G401.6 (cell line): ENCODE data around the gene TEKTIP1.

Source experiments
- FAIRE-seq: peaks from 2 replicates; lab custom pipeline; 2012; peaks lifted over from hg19 to GRCh38; lab: Jason Lieb, UNC

Gene TEKTIP1

GRCh38 chr19:3538258-3538929, 580 bp upstream of the TEKTIP1 start:
- FAIRE-seq: no peak

DNA sequence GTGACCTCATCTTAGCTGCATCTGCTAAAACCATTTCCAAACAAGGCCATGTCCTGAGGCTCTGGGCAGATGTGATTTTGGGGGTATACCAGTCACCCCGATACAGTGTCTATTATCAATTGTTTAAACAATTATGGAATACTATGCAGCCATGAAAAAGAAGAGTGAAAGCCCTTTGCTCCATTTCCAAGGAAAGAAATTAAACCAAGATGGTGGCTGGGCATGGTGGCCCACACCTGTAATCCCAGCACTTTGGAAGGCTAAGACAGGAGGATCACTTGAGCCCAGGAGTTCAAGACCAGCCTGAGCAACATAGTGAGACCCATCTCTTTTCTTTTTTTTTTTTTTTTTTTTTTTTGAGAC, 763 bp downstream of the TEKTIP1 start:
- no peak for FAIRE-seq

DNA sequence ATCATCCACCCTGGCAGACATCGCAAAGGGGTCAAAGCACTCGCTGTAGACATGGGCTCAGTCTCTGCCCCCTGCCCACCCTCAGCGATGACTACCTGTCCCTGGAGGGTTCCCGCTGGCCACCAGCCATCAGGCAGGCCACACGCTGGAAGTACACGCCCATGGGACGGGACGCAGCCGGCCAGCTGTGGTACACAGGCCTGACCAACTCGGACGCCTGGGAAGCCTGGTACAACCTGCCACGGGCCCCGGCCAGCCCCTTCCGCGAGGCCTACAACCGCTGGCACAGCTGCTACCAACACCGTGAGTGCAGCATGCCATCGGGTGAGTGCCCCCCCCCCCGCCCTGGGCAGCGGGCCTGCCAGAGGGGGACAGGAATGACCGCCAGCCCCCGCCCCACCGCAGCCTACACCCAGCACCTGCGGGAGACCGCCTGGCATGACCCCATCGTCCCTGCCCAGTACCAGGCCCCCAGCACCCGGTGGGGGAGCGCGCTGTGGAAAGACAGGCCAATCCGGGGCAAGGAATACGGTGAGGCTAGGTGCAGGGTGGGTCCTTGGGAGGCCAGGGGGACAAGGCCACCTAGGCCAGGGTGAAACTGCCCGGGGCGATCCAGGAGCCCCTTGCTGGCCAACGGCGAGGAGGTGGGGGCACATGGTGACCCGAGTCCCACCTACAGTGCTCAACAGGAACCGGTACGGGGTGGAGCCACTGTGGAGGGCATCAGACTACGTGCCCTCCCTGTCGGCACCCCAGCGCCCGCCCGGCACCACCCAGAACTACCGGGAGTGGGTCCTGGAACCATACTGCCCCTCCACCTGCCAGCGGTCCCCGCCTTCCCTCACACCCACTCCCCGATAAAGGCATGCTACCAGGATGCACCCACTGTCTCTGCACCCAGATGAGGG, 4.4 kb downstream of the TEKTIP1 start:
- no peak for FAIRE-seq

GRCh38 chr19:3544058-3544376, 5.0 kb downstream of the TEKTIP1 start:
- FAIRE-seq: no peak

GRCh38 chr19:3544742-3545668, 6.0 kb downstream of the TEKTIP1 start:
- no peak for FAIRE-seq

- FAIRE-seq: no peak
Measured at GRCh38 chr19:3545669-3546034, 6.7 kb downstream of the TEKTIP1 start.

GRCh38 chr19:3546119-3546518, 7.1 kb downstream of the TEKTIP1 start:
- no peak for FAIRE-seq

DNA sequence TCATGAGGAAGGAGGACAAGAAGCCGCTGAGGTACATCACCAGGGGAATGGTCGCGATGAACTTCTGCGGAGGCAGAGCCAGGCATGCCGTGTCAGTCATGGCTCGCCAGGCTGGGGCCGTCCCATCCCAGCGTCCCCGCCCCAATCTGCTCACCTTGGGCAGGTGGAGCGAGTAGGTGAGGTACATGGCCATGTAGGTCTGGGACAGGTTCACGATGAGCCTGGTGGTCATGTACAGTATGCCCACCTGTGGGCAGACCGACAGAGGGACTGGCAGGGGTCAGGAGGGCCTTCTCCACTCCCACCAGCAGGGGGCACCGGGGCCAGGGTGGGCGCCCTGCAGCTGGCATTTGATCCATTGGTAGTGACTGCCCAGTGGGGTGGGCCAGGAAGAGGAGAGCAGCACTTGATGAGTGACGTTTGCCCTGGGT, 8.3 kb downstream of the TEKTIP1 start:
- no peak for FAIRE-seq

GRCh38 chr19:3547767-3548282, 8.9 kb downstream of the TEKTIP1 start:
- no peak for FAIRE-seq

DNA sequence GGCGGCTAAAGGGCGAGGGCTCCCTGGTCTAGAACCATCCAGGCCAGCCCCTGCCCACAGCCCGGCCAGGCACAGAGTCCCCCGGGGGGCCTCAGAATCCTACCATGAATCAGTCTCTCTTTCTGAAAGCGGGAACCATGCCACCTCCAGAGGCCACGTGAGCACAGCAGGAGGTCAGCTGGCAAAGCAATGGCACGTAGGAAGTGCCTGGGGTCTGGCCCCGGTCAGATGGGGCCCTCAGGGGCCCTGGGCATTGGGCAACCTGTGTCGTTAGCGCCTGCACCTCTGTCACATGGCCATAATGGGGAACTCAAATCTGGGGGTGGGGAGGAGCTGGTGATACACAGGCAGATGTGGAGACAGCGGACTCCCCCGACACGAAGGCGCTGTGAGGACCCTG, 9.6 kb downstream of the TEKTIP1 start:
- FAIRE-seq: no peak

GRCh38 chr19:3549816-3550215, 10.8 kb downstream of the TEKTIP1 start:
- no peak for FAIRE-seq

DNA sequence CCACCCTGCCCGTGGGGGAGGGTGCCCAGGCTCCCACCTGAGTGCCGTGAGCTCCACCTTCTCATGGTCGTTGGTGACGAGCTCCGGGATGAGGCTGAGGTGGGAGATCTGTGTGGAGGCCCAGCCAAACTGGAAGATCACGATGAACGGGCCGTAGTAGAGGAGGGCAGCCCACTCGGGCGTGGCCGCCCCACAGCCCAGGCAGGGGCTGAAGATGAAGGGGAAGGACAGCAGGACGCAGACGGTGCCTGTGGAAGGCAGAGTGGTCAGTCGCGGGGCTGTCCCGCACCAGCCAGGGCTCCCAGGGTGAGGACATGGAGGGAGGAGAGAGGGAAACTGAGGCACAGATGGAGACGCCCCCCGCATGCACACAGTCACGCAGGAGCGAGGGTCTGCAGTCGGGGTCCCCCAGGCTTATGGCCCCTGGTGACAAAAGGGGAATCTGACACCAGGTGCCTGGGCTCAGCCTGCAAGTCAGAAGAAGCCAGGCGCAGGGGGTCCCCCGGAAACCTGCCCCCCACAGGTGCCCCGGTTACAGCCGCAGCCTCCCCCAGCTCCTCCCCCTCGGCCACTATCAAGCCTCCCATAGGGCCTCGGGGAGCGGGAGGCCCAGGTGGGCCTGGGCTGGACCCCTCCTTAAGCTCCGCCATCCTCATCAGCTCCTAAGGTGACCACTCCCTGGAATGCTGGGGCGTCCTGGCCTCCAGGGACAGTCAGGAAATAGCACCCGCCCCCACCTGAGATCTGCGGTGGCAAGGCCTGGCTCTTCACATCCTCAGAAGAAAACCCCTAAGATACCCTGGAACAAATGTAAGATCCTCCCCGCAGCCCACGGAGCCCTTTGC, 12.2 kb downstream of the TEKTIP1 start:
- FAIRE-seq: no peak

DNA sequence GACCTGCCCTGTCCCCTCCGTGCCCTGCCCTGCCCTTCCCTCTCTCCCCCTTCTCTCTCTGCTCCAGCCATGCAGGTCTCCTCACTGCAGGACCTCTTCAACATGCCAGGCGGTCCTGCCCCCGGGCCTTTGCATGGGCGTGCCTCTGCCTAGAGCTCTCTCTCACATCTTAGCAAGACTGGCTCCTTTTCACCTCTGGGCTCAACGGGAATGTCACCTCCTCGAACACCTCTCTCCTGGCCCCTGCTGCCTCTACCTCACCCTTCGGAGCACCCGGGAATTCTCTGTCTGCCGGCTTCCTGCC, 12.8 kb downstream of the TEKTIP1 start:
- FAIRE-seq: no peak

DNA sequence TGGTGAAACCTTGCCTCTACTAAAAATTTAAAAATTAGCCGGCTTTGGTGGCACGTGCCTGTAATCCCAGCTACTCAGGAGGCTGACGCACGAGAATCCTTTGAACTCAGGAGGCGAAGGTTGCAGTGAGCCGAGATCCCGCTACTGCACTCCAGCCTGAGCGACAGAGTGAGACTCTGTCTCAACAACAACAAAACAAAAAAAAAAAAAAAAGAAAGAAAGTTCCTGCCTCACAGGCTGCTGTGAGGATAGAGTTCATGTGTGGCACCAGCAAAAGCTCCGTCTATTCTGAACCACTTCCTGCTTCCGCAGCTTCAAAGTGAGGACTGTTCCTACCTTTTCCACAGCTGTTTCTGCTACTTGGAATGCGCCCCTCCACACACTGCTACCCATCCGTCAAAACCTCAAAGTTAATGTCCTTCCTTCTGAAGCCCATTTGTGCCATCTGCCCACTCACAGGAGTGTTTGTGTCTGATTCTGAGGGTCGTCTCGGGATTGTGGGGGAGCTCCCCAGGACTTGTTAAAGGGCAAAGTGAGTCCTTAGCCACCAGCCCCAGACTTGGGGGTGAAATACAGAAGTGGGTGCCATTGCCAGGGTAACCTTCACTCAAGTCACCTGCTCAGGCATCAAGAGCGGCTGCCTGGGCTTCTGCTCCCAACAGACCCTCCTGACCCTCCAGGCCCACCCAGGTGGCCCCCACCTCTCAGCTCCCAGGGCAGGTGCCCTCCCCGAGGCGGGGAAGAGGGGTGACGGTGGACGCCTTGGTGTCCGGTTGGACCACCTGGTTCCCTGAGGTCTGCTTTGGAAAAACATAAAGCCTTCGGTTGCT, 15.5 kb downstream of the TEKTIP1 start:
- FAIRE-seq: no peak

- FAIRE-seq: no peak
Measured at GRCh38 chr19:3555653-3556422, 16.9 kb downstream of the TEKTIP1 start.

GRCh38 chr19:3556423-3556977, 17.5 kb downstream of the TEKTIP1 start:
- no peak for FAIRE-seq

- FAIRE-seq: no peak
Measured at GRCh38 chr19:3556978-3557460, 18.0 kb downstream of the TEKTIP1 start.

- peak; percentile 95 for FAIRE-seq
Measured at GRCh38 chr19:3557461-3558248, 18.7 kb downstream of the TEKTIP1 start, which contains the start of gene MFSD12. Gene MFSD12 (minus strand): TSS chr19:3557586. CDS start chr19:3557403, 183 bp downstream.
